HepG2 (cell line): ENCODE data around the gene TRIO. TPM values are rescaled to one million over a fixed set of nuclear protein-coding genes. Genes with fewer than 3 reads are reported as not detected.

ENCODE experiments used
- ATAC-seq: fragments of 200-7000 bp; cut with Tn5 transposase; 3 replicates; pipeline ENCODE4 v1.9.1; 2020; ENCODE audit warnings: mild to moderate bottlenecking, moderate library complexity
- BruUV-seq: library from RNA; stranded (reverse); fragments of 400-500 nt; replicated peaks from 2 replicates; lab custom pipeline; 2021; lab: Mats Ljungman, UMichigan
- CTCF ChIA-PET: fragments of 300-600 bp; formaldehyde crosslinking; extraction: SDS; loops from one replicate; lab custom pipeline; 2021; ENCODE audit warnings: low total read pairs, inconsistent platforms, low intra/inter-chr PET ratio; lab: Yijun Ruan, JAX
- POLR2A ChIA-PET: fragments of 350-600 bp; sonication (Branson Sonifier 250); formaldehyde crosslinking; loops from one replicate; lab custom pipeline; 2020; ENCODE audit warnings: antibody characterized with exemption, inconsistent platforms; lab: Yijun Ruan, JAX
- DNase-seq: peaks from one replicate; pipeline ENCODE4 v3.0.0-alpha.2; 2015; ENCODE audit warnings: low spot score
- FAIRE-seq: peaks from 3 replicates; lab custom pipeline; 2011; peaks lifted over from hg19 to GRCh38; lab: Jason Lieb, UNC
- H2AFZ ChIP-seq: one replicate; pipeline ENCODE4 v1.6.1; 2011; ENCODE audit warnings: low read length, inconsistent platforms
- H3K27ac ChIP-seq: fragments of 300-600 bp; 3 replicates; pipeline ENCODE4 v1.8.0; 2011; ENCODE audit warnings: mixed run types, mild to moderate bottlenecking, mixed read lengths, low read length, inconsistent platforms; ENCODE audit not compliant: insufficient read depth; ENCODE audit errors: extremely low read length
- H3K27me3 ChIP-seq, 2 experiments: fragments of 200-600 bp in 1 of 2; 2 replicates in 1 of 2; 3 replicates in 1 of 2; pipeline versions ENCODE4 v1.6.0 to v1.8.0; 2011; ENCODE audit warnings: low read length in 2 of 2, mild to moderate bottlenecking in 2 of 2, moderate library complexity in 2 of 2, inconsistent platforms in 1 of 2; ENCODE audit not compliant: insufficient read depth in 2 of 2, control insufficient read depth in 1 of 2
- H3K36me3 ChIP-seq, 2 experiments: fragments of 200-600 bp in 1 of 2; replicated peaks in 1 of 2; 2 replicates in 1 of 2; 3 replicates in 1 of 2; pipeline versions ENCODE4 v1.5.1 to v1.8.0; 2011; ENCODE audit warnings: low read length in 2 of 2, inconsistent platforms in 1 of 2; ENCODE audit not compliant: insufficient read depth in 2 of 2, control insufficient read depth in 1 of 2
- H3K4me1 ChIP-seq: 2 replicates; pipeline ENCODE4 v1.5.1; 2012; ENCODE audit warnings: low read length, inconsistent platforms; ENCODE audit not compliant: insufficient read depth
- H3K4me2 ChIP-seq: 2 replicates; pipeline ENCODE4 v1.6.0; 2011; ENCODE audit warnings: low read depth, low read length, inconsistent platforms
- H3K4me3 ChIP-seq, 3 experiments: fragments of 200-600 bp in 1 of 3; sonication (generic), shearing (Covaris generic) in 1 of 3; replicated peaks in 1 of 3; 2 replicates each; pipeline ENCODE4 v1.5.1; 2011 to 2016; ENCODE audit warnings: low read length in 3 of 3, inconsistent platforms in 2 of 3, low read depth in 2 of 3, mild to moderate bottlenecking in 2 of 3, control low read depth in 1 of 3, mixed read lengths in 1 of 3; ENCODE audit not compliant: insufficient read depth in 1 of 3
- H3K79me2 ChIP-seq: one replicate; pipeline ENCODE4 v1.6.1; 2011; ENCODE audit warnings: low read length, inconsistent platforms; ENCODE audit not compliant: insufficient read depth
- H3K9ac ChIP-seq: 2 replicates; pipeline ENCODE4 v1.6.0; 2011; ENCODE audit warnings: mild to moderate bottlenecking, low read depth, low read length, inconsistent platforms; ENCODE audit not compliant: insufficient read depth
- H3K9me3 ChIP-seq: 2 replicates; pipeline ENCODE4 v1.5.1; 2012; ENCODE audit warnings: mild to moderate bottlenecking, low read length
- H4K20me1 ChIP-seq: 2 replicates; pipeline ENCODE4 v1.6.0; 2011; ENCODE audit warnings: inconsistent platforms, mild to moderate bottlenecking, low read length, moderate library complexity; ENCODE audit not compliant: insufficient read depth
- AGO2 ChIP-seq: fragments of 200-400 bp; formaldehyde crosslinking; optimal IDR thresholded peaks from 2 replicates; pipeline ENCODE3; 2017; ENCODE audit warnings: mild to moderate bottlenecking, low read depth, low read length, moderate library complexity
- ASH2L ChIP-seq: fragments of 300-600, 200-600 bp; sonication (generic); IDR thresholded peaks from 2 replicates; pipeline ENCODE4 v1.7.0; 2017; ENCODE audit warnings: low read depth, mild to moderate bottlenecking, moderate library complexity, mixed read lengths, low read length; ENCODE audit not compliant: insufficient read length
- CEBPB ChIP-seq: IDR thresholded peaks from 2 replicates; pipeline ENCODE4 v1.6.1; 2011; ENCODE audit warnings: low read depth, low read length, improper control_type of control experiment, borderline replicate concordance
- CEBPG ChIP-seq: IDR thresholded peaks from 2 replicates; pipeline ENCODE4 v1.6.1; 2016
- ELF4 ChIP-seq: sonication (generic); formaldehyde crosslinking; IDR thresholded peaks from 2 replicates; pipeline ENCODE4 v1.5.0; 2020; ENCODE audit warnings: missing genetic modification reagents, mild to moderate bottlenecking, moderate library complexity, borderline replicate concordance
- RAD51 ChIP-seq: fragments of 450-650 bp; IDR thresholded peaks from 2 replicates; pipeline ENCODE4 v1.6.1; 2016; ENCODE audit warnings: borderline replicate concordance
- SIX1 ChIP-seq: sonication (generic); formaldehyde crosslinking; IDR thresholded peaks from 2 replicates; pipeline ENCODE4 v1.4.0; 2020; ENCODE audit warnings: missing genetic modification reagents, borderline replicate concordance
- ZBTB8A ChIP-seq: sonication (generic); formaldehyde crosslinking; IDR thresholded peaks from 2 replicates; pipeline ENCODE4 v1.4.0; 2020; ENCODE audit warnings: mild to moderate bottlenecking, low read depth, missing genetic modification reagents, borderline replicate concordance
- ZNF225 ChIP-seq: sonication (generic); formaldehyde crosslinking; IDR thresholded peaks from 2 replicates; pipeline ENCODE4 v1.4.0; 2020; ENCODE audit warnings: mild to moderate bottlenecking, missing genetic modification reagents
- WGBS: methylation state at CpG from one replicate; pipeline ENCODE4 v1.1.6; 2017; ENCODE audit warnings: low lambda C conversion rate; 5-methylcytosine and 5-hydroxymethylcytosine counted together
- in situ Hi-C: cut with HindIII; loops from 2 replicates; pipeline ENCODE4 v1.10.0; 2017; ENCODE audit warnings: low pct_unique_long_range_greater_than_20kb; ENCODE audit not compliant: extremely low pct_ligation_motif_present
- intact Hi-C: fragments of 100-400 bp; cut with micrococcal nuclease; formaldehyde crosslinking; loops from one replicate; pipeline ENCODE4 v1.10.0; 2022; ENCODE audit not compliant: unreplicated experiment
- polyA plus RNA-seq, 8 experiments: library from polyadenylated mRNA; depleted of rRNA in 3 of 8; stranded (reverse) in 7 of 8; unstranded in 1 of 8; fragments of >200 nt; fragmentation: Illumina TruSeq in 4 of 8; extraction: Trizol in 4 of 8; gene quantifications; 2 replicates each; pipeline versions ENCODE4 v1.2.1 to v1.2.3, GENCODE V29; 2011 to 2016; ENCODE audit warnings: low read depth in 4 of 8, missing spikeins in 1 of 8, mixed read lengths in 1 of 8; ENCODE audit not compliant: insufficient read depth in 1 of 8
- total RNA-seq, 5 experiments: library from RNA; depleted of rRNA; stranded (reverse); fragments of >200 nt; fragmentation: Illumina TruSeq; extraction: Trizol; gene quantifications; 2 replicates each; pipeline ENCODE4 v1.2.3, GENCODE V29; 2016; ENCODE audit warnings: low read depth in 1 of 5

Gene TRIO
- total and polyA plus RNA-seq, 2 of the 13 experiments (the other 11 are each of a cell fraction or from before 2014, with no cell fraction given), result 45.2 to 45.9 TPM

GRCh38 chr5:14217587-14217986 lies 74.4 kb downstream of the TRIO start:
- 69% methylated on average over 4 of the region's 4 CpGs for WGBS
- no peak for ATAC-seq
- Histone ChIP-seq H3K4me1 (peaks cover 83% of the 10 kb centered on the region), H4K20me1 (peaks cover 22% of the 10 kb centered on the region), H3K9me3 (no peaks in the 10 kb centered on the region), H3K27ac (peak overlapping the region; percentile 3), H3K27me3 (no peaks in the 10 kb centered on the region), H3K4me2 (0 out of 2 replicates have a peak overlapping the region, but pooled peaks have one; percentile 3), H3K36me3 (peaks cover 0 to 1% of the 10 kb centered on the region in 2 experiments; a peak in 1 of 5 replicates), H2AFZ (no peak overlapping the region), H3K9ac (no peak overlapping the region), H3K79me2 (peaks cover 95% of the 10 kb centered on the region), H3K4me3 (no peak overlapping the region)
- TF ChIP-seq ELF4 (CRISPR knock-in tag), result no peak
- TF ChIP-seq ASH2L, result peak; percentile 28
- TF ChIP-seq ZBTB8A (CRISPR knock-in tag), result no peak
- TF ChIP-seq CEBPG (CRISPR knock-in tag), result 0 out of 2 replicates have a peak, but pooled peaks have one; percentile 28
- peak; percentile 47; the same call in 1 of the 2 replicates for TF ChIP-seq CEBPB
- TF ChIP-seq RAD51, result no peak
- FAIRE-seq, result no peak
- intact Hi-C loops (loop anchor here (10.0 kb wide), 1 partner anchor 667 kb away; no protein-coding TSS in a partner anchor), in situ Hi-C loops (no loop called here)
- CTCF ChIA-PET, result no interaction called here
- no TSS peak for BruUV-seq
- POLR2A ChIA-PET, result no interaction called here
- no peak for DNase-seq

DNA sequence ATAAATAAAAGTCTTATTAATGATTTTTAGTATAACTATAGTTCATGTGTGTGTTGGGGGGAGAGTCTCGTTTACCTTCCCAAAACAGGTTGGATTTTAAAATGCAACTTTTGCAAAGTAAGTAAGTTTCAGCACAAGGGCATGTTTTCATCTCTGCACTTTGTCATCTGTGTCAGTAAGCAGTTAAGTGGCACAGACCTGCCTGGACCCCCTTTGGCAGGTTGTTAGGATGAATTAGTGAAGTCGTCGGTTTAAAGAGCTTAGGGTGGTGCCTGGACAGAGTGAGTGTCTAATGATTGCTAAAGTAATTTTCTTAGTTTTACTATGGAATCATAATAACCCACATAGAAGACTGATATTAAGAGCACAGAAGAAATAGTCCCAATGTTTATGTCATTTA lies 74.9 kb downstream of the TRIO start:
- Histone ChIP-seq H3K36me3 (peaks cover 0 to 1% of the 10 kb centered on the region in 2 experiments; a peak in 1 of 5 replicates), H3K4me2 (no peak overlapping the region), H3K9me3 (no peaks in the 10 kb centered on the region), H3K4me3 (no peak overlapping the region)
- no peak for DNase-seq
- 98% methylated on average over 3 of the region's 3 CpGs for WGBS
- no peak for TF ChIP-seq AGO2
- TF ChIP-seq ZNF225 (CRISPR knock-in tag), result no peak
- no peak for TF ChIP-seq SIX1 (CRISPR knock-in tag)
- TF ChIP-seq, all 625 proteins: peak for 0
- ChIA-PET CTCF (no interaction called here), POLR2A (no interaction called here)
- peaks cover 79% of the 10 kb centered on the region for H3K4me1 ChIP-seq
- no peak overlapping the region for H3K27ac ChIP-seq
- BruUV-seq, result no TSS peak
- H4K20me1 ChIP-seq, result peaks cover 22% of the 10 kb centered on the region
- intact Hi-C loops (loop anchor here (10.0 kb wide), 1 partner anchor 667 kb away; no protein-coding TSS in a partner anchor), in situ Hi-C loops (no loop called here)
- H3K9ac ChIP-seq, result no peak overlapping the region
- ATAC-seq (no peak), FAIRE-seq (no peak)
- no peaks in the 10 kb centered on the region for H3K27me3 ChIP-seq
- no peak overlapping the region for H2AFZ ChIP-seq
- peaks cover 95% of the 10 kb centered on the region for H3K79me2 ChIP-seq
